AG09309 (cell line): ENCODE measurements around the gene CPNE7.

ENCODE experiments used
- DNase-seq: peaks from one replicate; pipeline ENCODE4 v3.0.0-alpha.2; 2010; ENCODE audit warnings: low read depth
- H3K4me3 ChIP-seq: 2 replicates; pipeline ENCODE4 v1.5.1; 2011; ENCODE audit warnings: mild to moderate bottlenecking, low read depth, low read length, moderate library complexity; ENCODE audit not compliant: control insufficient read depth
- TF ChIP-seq, protein P1 (sequence below): IDR thresholded peaks from 2 replicates; pipeline ENCODE4 v1.5.1; 2011; ENCODE audit warnings: mild to moderate bottlenecking, low read depth, low read length, inconsistent platforms; ENCODE audit not compliant: insufficient read depth, control insufficient read depth; ENCODE audit errors: missing control alignments

The CPNE7 gene

DNA sequence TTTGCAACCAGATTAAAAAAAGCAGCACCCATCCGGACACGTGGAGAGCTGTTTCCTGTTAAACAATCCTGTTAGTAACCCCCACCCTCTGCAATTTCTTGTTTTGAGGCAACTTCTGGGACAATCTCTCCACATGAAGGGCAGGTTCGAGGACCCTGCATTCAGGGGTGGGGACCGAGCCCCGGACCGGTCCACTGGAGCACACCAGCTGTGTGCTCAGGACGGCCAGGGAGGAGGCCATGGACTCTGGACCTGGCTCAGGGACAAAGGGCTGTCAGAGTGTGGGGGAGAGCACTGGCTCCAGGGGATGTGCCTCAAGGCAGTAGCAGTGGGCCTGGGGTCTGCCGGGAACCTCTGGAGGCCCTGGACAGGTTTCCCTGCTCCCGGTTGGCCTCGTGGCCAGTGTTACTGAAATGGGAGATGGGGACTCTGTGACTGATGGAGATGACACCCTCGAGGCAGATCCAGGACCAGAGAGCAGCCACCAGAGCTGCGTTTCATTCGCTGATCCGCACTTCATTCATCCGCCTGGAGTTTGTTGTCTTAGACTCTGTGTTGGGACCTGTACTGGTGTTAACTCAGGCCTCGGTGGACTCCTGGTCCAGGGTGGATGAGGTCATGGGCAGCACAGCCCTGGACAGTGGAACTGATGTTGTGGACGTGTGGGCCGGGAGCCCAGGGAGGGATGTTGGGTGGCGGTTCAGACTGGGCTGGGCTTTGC lies 2.9 kb upstream of the CPNE7 start:
- no peak for DNase-seq
- no peak overlapping the region for H3K4me3 ChIP-seq
- TF ChIP-seq, protein P1, sequence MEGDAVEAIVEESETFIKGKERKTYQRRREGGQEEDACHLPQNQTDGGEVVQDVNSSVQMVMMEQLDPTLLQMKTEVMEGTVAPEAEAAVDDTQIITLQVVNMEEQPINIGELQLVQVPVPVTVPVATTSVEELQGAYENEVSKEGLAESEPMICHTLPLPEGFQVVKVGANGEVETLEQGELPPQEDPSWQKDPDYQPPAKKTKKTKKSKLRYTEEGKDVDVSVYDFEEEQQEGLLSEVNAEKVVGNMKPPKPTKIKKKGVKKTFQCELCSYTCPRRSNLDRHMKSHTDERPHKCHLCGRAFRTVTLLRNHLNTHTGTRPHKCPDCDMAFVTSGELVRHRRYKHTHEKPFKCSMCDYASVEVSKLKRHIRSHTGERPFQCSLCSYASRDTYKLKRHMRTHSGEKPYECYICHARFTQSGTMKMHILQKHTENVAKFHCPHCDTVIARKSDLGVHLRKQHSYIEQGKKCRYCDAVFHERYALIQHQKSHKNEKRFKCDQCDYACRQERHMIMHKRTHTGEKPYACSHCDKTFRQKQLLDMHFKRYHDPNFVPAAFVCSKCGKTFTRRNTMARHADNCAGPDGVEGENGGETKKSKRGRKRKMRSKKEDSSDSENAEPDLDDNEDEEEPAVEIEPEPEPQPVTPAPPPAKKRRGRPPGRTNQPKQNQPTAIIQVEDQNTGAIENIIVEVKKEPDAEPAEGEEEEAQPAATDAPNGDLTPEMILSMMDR, result no peak

DNA sequence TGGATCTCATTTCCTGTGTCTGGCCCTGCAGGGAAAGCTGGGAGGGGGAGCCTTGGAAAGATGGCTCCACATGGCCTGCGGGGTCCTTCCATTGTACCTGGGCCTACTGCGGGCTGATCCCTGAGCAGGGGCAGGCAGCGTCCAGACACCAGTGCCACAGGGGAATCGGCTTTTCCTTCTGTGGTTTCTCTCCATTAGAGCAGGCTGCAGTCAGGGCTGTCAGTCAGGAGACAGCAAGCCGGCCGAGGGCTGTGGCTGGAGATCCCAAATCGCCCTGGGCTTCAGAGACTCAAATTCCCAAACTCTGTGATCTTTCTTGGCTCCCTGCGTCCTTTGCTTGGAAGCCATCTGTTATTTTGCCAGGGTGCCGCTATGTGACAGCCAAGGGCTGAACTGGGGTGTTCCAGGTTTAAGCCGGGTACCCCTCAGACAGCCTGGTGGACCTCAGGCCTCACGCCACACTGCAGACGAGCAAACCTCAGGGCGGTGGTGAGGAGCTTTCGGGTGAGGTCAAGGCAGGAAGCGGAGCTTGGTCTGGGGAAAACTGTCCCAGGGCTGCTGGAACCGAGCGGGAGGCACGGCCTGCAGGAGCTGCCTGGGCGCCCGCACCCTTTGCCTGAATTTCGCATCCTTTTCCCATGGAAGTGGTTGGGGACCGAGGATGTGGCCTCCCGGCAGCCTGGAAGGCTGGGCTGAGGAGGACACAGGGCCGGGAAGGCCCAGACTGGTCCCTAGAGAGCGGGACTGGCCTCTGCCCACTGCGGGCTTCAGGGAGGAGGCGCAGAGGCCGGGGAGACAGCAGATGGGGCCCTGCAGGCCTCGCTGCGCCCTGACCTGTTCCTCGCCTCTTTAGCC lies 1.5 kb upstream of the CPNE7 start:
- H3K4me3 ChIP-seq, result no peak overlapping the region
- DNase-seq, result no peak
- TF ChIP-seq, protein P1, result no peak

DNA sequence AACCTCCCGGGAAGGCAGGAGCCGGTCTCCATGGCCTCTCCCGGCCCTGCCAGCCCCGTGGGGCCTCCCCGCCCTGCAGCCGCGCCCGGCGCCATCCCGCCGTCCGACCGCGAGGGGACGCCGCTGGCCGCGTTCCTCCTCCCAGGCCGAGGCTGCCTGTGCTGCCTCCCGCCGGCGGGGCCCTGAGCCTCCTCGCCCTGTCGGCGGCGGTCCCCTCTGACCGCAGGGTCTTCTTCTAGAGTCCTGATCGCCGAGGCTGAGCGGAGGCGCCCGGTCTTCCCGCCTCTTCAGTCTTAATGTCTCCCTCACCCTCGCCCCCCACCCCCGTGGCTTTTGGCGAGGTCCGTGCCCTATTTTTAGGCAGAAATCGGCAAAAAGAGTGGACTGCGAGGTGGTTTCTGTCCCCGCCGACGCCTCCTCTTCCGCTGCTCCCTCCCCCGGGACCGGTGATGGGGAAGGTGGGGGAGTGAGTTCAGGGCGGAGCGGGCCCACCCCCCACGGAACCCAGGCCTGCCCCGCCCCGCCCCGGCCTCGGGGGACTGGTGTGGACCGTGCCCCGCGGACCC lies 794 bp upstream of the CPNE7 start:
- DNase-seq, result no peak
- TF ChIP-seq, protein P1, result peak; percentile 58
- H3K4me3 ChIP-seq, result peak overlapping the region; percentile 44

DNA sequence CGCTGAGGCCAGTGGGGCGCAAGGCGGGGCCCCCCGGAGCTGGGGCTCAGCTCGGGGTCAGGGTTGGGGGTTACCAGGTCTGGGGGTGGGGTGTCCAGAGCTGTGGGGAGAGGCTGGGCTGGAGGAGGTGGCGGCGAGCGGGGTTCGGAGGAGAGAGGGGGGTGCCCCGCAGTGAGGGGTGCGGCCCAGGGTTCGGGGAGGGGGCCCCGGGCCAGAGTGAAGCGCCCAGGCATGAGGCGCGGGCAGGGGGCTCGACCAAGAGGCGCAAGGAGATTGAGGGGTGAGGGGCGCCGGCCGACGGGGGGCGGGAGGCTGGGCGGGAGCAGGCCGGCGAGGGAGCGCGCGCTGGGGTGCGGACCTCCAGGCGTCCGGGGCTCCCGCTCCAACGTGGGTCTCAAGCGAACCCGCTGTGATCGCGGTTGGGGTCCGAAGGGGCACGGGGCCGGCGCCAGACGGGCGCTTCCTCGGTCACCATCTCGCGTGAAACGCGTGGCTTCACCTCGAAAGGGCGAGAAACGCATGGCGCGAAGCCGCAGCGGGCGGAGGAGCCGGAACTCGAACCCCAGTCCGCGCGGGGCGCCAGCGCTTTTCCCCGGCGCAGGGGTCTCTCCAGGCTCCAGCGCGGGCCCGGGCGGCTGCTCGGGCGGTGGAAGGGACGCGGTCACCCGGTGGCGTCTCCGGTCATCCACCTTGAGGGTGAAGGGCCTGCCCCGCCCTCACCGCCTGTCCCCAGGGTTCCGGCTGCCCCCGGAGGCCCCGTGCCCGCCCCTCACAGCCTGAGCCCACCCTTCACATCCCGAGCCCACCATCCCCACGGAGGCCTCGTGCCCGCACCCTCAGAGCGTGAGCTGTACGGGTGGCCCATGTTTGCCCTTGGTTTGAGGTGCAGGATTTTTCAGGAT lies 846 bp downstream of the CPNE7 start:
- TF ChIP-seq, protein P1, result no peak
- peak overlapping the region; percentile 41 for H3K4me3 ChIP-seq

DNA sequence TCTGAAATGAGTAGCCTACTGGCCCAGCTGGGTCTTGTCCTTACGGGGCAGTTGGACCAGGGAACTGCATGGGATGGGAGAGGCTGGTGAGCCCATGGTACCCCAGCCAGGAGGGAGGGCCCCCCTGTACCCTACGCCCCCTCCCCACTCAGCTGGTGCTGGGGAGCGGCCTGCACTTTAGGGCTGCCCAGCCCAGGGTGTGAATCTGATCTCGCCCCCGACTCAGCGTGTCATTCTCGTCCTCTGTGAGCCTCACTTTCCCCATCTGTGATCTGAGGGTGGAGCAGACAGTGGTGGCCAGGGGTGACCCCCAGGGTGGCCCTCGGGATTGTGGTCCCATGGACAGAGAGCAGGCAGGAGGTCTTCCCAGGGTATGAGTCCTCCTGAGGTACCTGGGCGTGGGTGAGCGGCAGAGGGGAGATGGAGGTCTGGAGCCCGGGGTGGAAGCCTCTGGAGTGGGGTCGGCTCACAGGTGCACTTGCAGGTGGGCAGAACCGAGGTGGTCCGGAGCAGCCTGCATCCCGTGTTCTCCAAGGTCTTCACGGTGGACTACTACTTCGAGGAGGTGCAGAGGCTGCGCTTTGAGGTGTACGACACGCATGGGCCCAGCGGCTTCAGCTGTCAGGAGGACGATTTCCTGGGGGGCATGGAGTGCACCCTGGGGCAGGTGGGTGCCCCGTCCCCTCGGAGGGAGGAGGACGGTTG lies 1.6 kb downstream of the CPNE7 start:
- H3K4me3 ChIP-seq, result no peak overlapping the region
- TF ChIP-seq, protein P1, result no peak
- DNase-seq, result no peak

More for the DNA sequence above, 846 bp downstream of the CPNE7 start:
- no peak for DNase-seq
